ENCODE data around the gene SLX4IP.

- TF ChIP-seq CTCF (IDR thresholded peaks at IDR 0.05; ENCODE audit: extremely low read depth in 1 of 2, insufficient read depth in 1 of 2, low read depth in 1 of 2, low read length in 2 of 2), result no peak
- no peak for TF ChIP-seq POLR2AphosphoS5 (IDR thresholded peaks at IDR 0.05; ENCODE audit: insufficient read depth, low read depth, low read length)
- no peak for TF ChIP-seq EZH2 (IDR thresholded peaks at IDR 0.05; ENCODE audit: borderline replicate concordance, low read depth, low read length, severe bottlenecking)
- TF ChIP-seq MAX (IDR thresholded peaks at IDR 0.05; ENCODE audit: insufficient read depth, insufficient read length), result no peak
- TF ChIP-seq POLR2A (IDR thresholded peaks at IDR 0.05; ENCODE audit: low read depth, low read length), result no peak
- no peak for TF ChIP-seq MYC (IDR thresholded peaks at IDR 0.05; ENCODE audit: low read depth, low read length)
Measured at GRCh38 chr20:10672624-10673127, 237.6 kb downstream of the SLX4IP start.
